HG02642 (cell line): Measurements from ENCODE around the gene ADCY5.

ENCODE experiments used
- ATAC-seq: cut with Tn5 transposase; IDR thresholded peaks from one replicate; pipeline ENCODE4 v1.9.1; 2021; ENCODE audit warnings: mild to moderate bottlenecking; ENCODE audit not compliant: unreplicated experiment, poor library complexity

ADCY5 gene

DNA sequence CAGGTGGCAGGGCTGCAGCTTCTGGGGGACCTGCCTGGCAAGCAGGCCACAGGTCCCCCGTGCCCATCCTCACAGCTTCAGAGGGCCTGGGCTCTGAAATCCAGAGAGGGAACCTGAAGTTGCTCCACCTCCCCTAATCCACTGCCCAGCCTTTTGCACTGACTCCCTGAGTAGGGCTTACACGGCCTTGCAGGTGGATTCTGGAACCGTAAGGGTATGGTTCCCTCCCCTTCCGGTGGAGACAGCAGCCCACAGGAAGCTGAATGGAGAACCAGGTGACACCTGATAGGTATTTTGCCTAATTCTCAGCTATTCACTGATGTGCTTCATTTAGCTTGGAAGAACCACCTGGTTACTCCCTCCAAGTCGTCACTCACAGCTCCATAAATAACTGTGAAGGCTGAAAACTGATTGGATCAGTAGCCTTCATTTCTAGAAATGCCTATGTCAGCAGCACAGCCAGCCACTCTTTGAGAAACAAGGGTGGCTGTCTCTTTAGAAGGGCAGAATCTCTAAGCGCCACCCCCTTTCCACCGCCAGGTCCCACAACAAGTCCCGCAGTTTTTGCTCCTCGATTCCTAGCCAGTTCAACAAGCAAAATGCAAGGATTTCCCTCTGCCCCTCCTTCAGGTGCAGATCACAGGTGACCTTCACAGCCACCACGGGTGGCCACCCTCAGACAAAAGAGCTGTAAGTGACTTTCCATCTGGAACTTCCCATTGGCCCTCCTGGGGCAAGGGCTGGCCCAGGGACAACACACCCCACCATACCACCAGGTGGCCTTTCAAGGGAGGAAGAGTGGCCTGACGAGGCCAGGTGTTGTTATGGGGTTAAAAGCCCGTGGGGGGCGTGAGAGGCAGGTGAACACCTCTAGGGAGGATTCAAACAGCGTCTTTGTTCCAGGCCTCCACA lies 134.3 kb downstream of the ADCY5 start:
- ATAC-seq = no peak

DNA sequence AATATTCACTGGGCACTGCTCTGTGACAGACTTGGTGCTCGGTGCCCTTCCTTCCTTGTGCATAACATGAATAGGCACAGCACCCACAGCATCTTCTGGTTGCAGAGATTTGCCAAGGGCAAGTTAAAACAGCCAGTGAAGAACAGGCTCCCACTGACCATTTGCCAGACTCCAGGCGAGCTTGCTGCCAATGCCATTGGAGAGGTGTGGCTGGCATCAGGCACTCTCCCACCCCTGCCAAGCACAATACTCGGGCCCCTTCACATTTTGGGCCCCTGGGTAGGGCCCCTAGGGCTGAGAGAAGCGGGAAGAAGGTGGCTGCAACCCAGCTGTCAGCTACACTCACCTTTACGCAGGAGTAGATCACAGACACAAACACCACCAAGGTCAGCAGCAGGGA lies 135.0 kb downstream of the ADCY5 start:
- ATAC-seq = no peak

DNA sequence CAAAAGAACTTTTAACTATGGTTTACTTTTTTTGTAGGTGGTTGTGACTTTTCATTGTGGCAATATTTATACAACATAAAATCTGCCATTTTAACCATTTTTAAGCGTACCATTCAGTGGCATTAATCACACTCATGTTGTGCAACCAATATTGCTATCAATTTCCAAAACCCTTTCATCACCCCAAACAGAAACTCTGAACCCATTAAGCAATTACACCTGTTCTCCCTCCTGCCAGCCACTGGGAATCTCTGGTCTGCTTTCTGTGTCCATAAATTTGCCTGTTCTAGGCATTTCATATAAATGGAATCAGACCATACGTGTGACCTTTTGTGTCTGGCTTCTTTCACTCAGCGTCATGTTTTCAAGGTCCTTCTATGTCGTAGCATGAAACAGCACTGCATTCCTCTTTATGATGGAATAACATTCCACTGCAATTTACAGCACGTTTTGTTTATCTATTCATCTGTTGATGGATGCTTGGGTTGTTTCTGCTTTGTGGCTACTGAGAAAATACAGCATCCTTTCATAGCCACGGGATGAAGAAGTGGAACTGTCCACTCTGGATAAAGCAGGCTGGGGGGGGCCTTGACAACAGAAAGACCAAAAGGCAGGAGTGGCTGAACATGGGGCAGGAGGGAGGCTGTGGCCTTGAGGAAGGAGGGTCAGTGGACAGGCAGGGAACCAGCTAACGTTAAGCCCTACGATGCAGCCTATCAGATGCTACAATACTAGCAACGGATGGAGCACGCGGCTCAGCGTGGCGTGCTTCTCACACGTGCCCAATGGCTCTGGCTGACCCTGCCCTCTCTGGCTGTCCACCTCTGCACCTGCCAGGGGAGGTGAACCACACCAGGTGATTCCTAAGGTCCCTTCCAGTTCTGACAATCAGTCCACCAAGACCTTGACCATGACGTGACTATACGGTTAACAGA lies 136.3 kb downstream of the ADCY5 start:
- ATAC-seq = no peak

DNA sequence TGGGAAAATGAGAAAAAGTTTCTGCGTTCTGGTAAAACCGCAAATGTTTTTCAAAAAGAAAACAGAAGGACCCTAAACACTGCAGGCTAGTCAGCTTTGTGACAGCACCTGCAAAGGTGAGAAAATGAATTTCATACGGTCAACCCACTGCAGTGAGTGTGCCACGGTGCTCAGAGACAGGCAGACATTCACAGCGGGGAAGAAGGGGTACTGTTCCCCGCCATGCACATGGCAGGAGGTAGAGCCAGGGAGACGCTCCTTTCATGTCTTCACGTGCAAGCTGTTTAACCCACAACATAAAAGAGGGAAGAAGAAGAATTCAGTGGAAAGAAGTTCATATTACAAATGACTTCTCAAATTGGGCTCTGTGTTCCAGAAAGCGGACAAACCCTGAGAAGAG lies 137.7 kb downstream of the ADCY5 start:
- no peak for ATAC-seq

DNA sequence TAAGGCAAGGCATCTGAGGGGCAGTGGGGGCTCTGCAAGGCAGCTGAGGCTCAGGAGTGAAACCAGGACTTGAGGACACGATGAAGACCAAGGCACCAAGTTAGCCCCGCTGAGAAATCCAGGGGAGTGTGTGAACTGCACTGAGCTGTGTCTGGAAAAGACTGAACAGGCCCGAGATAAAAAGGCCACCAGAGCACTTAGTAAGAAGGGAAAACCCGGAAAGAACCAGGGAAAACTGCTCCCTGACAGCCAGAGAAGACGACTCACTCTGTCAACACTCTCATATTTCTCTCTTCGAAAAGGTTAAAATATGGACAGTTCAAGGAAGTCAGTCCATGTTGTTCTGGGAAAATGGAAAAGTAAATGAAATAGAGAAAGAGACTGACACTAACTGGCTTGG lies 138.1 kb downstream of the ADCY5 start:
- ATAC-seq = no peak

DNA sequence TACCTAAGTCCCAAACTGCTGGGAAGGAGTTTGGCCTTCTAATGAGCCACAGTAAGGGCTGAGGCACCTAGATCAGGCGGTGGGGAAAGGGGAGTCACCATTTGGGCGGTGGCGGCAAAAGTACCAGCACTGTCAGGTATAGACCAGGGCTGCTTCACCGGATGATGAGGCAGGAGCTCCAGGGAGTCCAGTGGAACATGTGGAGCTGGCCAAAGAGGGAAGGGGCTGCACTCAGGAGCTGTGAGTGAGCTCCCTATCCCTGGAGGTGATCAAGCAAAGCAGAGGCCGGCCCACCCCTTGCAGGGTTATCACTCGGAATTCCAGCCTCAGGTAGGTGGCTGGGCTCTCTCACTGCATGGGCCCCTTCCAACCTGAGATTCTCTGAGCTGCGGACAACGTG lies 138.7 kb downstream of the ADCY5 start:
- ATAC-seq = no peak

DNA sequence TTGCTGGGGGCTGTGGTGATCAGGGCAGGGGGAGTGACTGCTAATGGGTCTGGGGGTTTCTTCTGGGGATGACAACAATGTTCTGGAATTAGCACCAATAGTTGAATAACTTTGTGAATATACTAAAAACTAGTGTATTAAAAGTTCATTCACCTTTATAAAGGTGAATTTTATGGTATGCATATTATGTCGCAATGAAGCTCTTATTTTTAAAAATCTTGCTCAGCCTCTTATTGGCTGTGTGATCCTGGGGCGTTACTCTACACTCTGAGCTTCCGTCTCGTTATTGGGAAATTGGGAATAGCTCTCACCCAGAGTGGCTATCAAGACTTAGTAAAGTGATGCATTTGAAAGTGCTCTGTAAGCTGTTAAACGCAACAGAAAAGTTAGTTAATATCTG lies 141.8 kb downstream of the ADCY5 start:
- no peak for ATAC-seq

DNA sequence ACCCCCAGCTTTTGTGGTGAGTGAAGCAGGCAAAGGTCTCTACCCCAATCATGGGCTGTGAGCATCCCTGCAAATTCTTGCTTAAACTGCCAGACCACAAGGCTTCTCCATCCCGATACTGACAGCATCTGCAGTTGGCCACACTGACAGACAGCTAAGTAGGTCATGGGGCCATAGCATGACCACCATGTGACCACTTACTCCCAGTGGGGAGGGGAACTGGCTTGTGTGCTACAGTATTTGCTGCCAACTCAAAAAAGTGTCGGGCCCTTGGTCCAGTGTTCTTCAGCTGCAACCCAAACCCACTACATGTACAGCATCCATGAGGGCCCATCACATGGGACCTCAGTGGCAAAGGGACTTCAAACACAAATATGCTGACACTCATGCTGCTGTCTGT lies 143.7 kb downstream of the ADCY5 start:
- no peak for ATAC-seq

DNA sequence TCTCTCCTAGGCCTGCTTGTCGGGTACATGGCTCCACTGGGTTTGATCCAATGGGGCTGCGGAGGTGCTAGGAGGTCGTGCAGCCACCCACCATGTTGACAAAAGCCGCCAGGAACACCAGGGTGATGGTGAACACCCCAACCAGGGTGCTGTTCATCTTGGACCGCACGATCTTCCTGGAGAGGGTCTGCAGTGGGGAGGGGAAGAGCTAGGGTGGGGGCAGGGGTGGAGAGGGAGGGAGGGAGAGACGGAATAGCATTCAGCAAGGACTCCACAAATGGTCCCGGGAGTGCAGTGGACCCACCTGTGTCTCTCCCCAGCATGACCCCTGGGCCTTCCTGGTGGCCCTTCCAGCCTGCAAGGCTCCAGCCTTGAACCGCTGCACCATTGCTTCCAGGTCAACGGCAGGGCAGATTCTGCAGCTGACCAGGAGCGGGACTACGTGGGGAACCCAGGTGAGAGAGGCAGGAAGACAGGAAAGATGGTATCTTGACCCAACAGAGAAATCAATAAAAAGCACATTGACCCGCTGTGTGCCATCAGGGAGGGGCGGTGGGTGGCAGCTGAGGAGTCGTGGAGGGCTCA lies 144.8 kb downstream of the ADCY5 start:
- ATAC-seq = no peak

DNA sequence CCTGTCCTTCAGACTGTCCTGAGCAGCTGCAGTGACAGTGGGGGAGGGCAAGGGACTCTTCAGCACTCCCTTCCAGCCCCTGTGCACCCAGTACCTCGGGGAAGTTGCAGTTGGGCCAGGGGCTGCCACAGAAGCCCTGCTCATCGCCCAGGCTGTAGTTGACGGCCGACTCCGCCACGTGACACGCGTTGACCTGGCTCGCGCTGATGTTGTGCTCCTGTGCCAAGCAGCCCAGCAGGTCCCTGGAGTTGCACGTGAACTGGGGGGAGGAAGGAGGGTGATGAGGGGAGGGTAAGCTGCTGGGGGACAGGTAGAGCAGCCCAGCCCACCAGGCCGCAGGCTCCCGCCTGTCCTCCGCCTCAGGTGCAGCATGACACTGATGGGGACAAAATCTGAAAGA lies 145.9 kb downstream of the ADCY5 start:
- no peak for ATAC-seq

DNA sequence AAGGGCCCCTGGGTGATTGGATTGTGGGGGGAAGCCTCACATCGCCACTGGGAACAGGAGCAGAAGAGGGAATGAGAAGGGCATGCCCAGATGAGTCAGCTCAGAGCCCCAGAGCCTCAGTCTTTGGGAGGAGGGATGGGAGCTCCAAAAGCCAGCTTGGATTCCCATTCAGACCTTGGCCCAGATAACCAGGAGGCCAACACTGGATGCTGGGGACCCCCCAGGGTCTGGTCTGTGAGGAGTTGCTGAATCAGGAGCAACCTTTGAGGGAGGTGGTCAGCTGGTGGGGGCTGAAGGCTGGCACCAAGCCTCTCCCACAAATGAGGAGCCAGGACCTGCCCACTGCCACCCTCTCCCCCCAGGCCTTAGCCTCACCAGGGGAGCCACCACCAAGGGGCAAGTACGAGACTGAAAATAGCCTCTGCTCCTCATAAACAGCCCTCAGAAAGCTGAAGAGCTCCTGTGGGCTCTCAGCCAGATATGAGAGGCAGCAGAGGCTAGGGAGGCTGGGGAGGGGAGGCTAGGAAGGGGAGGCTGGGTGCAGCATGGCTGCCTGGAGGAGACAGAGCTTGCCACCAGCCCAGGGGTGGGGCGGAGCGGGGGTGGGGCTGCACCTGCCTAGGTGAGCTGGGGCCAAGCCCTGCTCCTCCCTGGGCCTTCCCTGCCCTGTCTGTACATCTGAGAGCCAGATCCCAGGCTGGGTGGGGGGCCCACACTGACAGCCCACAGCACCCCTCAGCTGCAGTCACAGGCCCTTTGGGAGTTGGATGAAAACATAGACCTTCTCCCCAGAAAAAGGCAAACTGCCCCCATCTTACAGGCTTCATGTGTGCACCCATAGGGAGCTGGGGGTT lies 147.3 kb downstream of the ADCY5 start:
- no peak for ATAC-seq

DNA sequence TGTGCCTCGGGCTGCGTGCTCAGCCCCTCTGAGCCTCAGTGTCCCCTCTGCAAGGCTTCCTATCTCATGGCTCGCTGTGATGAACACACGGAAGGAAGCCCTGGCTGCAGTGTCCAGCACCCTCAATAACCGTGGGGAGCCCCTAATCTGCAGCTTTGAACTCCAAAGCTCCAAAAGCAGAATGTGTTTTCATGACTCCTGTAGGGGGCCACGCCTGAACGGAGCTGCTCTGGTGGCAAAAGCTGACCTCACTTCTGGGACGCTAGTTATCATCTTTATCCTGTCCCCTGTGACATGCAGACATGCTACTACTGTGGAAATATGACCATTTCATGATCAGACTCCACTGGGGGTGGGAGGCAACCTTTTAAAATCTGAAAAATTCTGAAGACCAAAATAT lies 148.3 kb downstream of the ADCY5 start:
- no peak for ATAC-seq

DNA sequence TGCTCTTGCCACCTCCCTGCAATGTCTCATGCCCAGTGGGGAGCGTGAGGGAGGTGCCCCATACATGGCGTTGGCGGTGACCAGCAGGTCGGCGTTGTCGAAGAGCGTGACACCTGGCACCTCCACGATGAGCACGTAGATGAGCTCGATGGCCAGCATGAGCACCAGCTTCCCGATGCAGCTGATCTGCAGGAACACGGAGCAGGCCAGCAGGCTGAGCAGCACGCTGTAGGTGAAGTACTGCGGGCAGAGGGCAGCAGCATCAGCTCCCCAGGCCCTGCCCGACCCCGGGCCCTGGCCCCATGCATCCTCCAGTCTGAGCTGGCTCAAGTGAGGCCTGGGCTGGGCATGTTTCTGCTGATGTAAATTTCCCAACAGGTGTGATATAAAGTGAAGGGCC lies 148.8 kb downstream of the ADCY5 start:
- ATAC-seq = no peak

DNA sequence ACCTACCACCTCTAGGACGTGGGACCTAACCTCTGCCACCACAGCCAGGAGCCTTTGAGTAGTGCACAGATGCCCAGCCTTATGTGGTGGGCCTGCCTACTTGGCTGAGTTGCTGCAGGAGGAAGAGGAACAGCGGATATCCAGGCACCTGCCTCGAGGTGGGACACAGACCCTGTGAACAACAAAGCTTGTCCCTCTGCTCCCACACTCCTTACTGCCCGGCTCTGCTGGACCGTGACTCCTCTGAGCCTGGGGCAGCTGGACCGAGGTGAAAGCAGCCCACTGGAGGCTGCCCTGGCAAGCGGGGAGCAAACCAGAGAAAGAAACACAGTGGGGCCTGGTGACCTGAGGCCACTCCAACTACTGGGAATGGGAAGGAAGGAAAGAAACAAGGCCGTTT lies 149.3 kb downstream of the ADCY5 start:
- no peak for ATAC-seq

DNA sequence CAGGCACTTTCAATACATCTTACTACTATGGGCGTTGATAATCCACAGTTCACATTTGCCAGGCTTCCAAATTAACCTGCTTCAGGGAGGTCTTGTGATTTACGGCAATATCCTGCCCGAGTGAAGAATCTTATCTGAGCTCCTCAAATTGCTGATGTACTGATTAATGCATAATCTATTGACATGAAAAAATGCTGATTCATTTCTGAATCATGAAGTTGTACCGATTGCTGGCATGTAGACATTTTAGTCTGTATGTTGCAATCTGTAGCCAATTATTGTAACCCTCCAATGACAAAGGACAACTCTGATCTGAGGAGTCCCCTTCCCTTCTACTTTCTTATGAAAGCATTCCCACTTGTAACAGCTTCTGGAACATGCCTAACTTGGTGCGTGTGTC lies 150.0 kb downstream of the ADCY5 start:
- ATAC-seq = no peak

DNA sequence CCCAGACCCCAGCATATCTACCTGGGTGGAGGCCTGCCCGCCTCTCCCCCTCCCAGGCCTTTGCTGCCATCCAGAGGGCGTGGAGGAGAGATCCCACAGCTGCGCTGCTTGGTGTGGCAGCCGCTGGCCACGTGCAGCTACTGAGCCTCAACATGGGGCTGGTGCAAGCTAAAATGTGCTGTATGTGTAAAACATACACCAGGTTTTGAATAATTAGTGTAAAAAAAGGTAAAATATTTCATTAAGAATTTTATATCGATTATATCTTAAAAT lies 151.3 kb downstream of the ADCY5 start:
- ATAC-seq = no peak

DNA sequence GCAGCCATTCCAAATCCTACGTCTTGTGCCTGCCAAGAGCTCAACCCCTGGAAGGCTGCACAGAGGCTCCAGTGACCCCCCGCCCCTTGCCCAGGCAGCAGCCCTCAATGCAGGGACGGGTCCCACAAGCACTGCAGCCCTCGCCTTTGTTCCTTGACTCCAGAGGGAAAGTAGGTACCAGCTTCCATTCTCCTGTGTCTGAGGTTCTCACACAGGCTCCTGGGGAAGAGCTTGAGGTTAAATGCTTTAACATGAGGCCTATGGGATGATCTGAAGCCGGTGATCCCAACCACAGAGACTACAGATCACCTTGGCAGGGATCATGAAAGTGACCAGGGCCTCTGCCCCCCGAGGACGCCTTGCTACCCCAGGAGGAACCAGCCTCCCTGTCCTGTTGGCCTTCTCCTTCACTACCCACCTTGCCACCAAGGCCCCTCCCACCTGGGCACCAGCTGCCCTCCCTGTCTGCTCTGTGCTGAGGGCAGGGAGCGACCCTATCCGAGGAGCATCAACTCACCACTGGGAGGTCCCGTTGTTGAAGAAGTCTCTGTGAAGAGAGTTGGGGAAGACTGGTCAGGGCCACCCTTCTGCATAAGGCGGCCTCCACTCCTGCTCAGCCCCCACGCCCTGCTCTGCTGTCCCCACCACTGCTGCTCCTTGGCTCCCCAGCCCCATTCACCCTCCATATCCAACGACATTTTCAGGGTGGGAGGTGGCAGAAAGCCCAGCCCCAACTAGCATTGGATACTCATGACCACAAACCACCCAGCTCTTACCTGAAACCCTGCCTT lies 151.9 kb downstream of the ADCY5 start:
- ATAC-seq = no peak

DNA sequence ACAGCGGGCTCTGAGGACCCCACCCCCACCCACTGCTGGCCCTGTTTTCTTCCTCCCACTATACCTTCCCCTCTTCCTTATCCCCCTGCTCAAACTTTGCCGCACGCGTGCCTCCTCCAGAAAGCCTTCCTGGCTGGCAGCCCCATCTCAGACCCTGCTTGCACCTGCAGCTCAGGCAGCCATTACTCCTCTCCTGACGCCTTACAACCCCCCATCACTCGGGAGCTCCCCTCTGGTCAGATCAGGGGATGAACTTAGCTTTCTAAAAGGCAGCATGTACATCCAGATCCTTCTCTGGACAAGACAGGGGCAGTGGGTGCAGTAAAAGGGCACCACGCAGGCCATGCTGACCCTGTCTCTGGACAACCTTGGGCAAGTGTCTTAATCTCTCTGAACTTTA lies 152.6 kb downstream of the ADCY5 start:
- no peak for ATAC-seq

DNA sequence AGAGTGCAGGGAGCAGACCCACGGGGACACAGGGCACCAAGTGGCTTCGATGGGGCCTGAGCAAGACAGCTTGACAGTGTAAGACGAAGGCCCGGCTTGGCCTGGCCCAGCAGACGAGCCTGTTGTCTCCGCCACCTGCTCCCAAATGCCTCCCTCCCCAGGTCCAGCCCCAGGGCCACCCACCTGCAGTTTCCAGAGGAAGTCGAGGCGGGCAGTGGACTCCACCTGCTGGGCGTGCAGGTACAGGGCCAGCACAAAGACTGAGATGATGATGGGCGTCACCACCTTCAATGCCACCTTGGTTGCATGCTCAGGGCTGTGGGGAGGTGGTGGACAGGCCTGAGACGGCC lies 153.0 kb downstream of the ADCY5 start:
- no peak for ATAC-seq
